Gastroesophageal sphincter (tissue), 3 donors: ENCODE data around the gene GOLGA6L25.
"Not testable (repeated sequence)": the region's sequence is repeated elsewhere in the genome, so short reads cannot be mapped to it uniquely, and the experiment has no call there.

ENCODE experiments used
- EP300 ChIP-seq: sonication (generic); formaldehyde crosslinking; IDR thresholded peaks from one replicate; pipeline ENCODE4 v1.6.1; 2017; ENCODE audit warnings: antibody characterized with exemption, mild to moderate bottlenecking
- TF ChIP-seq, protein P1 (sequence below), 4 experiments: fragments of 200-600 bp in 2 of 4; fragments of 450-650 bp in 2 of 4; sonication (generic) in 1 of 4; IDR thresholded peaks; one replicate each; pipeline ENCODE4 v1.5.1; 2017 to 2019; ENCODE audit warnings: antibody characterized with exemption in 4 of 4, mild to moderate bottlenecking in 2 of 4, moderate library complexity in 2 of 4

GRCh38 chr15:28592395-28592794, 39.0 kb downstream of the GOLGA6L25 start:
- TF ChIP-seq, protein P1, sequence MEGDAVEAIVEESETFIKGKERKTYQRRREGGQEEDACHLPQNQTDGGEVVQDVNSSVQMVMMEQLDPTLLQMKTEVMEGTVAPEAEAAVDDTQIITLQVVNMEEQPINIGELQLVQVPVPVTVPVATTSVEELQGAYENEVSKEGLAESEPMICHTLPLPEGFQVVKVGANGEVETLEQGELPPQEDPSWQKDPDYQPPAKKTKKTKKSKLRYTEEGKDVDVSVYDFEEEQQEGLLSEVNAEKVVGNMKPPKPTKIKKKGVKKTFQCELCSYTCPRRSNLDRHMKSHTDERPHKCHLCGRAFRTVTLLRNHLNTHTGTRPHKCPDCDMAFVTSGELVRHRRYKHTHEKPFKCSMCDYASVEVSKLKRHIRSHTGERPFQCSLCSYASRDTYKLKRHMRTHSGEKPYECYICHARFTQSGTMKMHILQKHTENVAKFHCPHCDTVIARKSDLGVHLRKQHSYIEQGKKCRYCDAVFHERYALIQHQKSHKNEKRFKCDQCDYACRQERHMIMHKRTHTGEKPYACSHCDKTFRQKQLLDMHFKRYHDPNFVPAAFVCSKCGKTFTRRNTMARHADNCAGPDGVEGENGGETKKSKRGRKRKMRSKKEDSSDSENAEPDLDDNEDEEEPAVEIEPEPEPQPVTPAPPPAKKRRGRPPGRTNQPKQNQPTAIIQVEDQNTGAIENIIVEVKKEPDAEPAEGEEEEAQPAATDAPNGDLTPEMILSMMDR (IDR thresholded peaks at IDR 0.05): not testable (repeated sequence)
- TF ChIP-seq EP300: not testable (repeated sequence)
